HepG2 (cell line): ENCODE data around the gene C22orf15. TPM values are rescaled to one million over a fixed set of nuclear protein-coding genes. Genes with fewer than 3 reads are reported as not detected.

Experiments used
- ATRX ChIP-seq: sonication (generic); formaldehyde crosslinking; IDR thresholded peaks from 2 replicates; pipeline ENCODE4 v1.4.0; 2020; ENCODE audit warnings: missing genetic modification reagents, borderline replicate concordance
- CBX5 ChIP-seq: sonication (generic); formaldehyde crosslinking; IDR thresholded peaks from 2 replicates; pipeline ENCODE4 v1.4.0; 2020; ENCODE audit warnings: missing genetic modification reagents, borderline replicate concordance
- ETV6 ChIP-seq: sonication (generic); formaldehyde crosslinking; conservative IDR thresholded peaks from 2 replicates; pipeline ENCODE4 v1.4.0; 2020; ENCODE audit warnings: missing genetic modification reagents
- FLYWCH1 ChIP-seq: sonication (generic); formaldehyde crosslinking; IDR thresholded peaks from 2 replicates; pipeline ENCODE4 v1.8.1; 2023; ENCODE audit warnings: mild to moderate bottlenecking, missing genetic modification reagents
- FOSL1 ChIP-seq: sonication (generic); formaldehyde crosslinking; IDR thresholded peaks from 2 replicates; pipeline ENCODE4 v1.9.0; 2021; ENCODE audit warnings: missing genetic modification reagents, borderline replicate concordance
- GPN1 ChIP-seq: sonication (generic); formaldehyde crosslinking; IDR thresholded peaks from 2 replicates; pipeline ENCODE4 v1.5.1; 2020; ENCODE audit warnings: missing genetic modification reagents, borderline replicate concordance
- IKZF1 ChIP-seq: fragments of 450-650 bp; IDR thresholded peaks from 2 replicates; pipeline ENCODE4 v1.7.1; 2016
- LCORL ChIP-seq, 2 experiments: fragments of 450-650 bp in 1 of 2; sonication (generic) in 1 of 2; formaldehyde crosslinking in 1 of 2; IDR thresholded peaks; 2 replicates each; pipeline versions ENCODE4 v1.5.0 to v1.6.1; 2017 to 2020; ENCODE audit warnings: antibody characterized with exemption in 1 of 2, missing genetic modification reagents in 1 of 2
- NFRKB ChIP-seq: fragments of 450-650 bp; IDR thresholded peaks from 2 replicates; pipeline ENCODE4 v1.6.1; 2017
- NR3C1 ChIP-seq: sonication (generic); formaldehyde crosslinking; IDR thresholded peaks from 2 replicates; pipeline ENCODE4 v1.4.0; 2020; ENCODE audit warnings: missing genetic modification reagents
- REPIN1 ChIP-seq: sonication (generic); formaldehyde crosslinking; IDR thresholded peaks from 2 replicates; pipeline ENCODE4 v1.8.0; 2022; ENCODE audit warnings: missing genetic modification reagents, low read depth, mild to moderate bottlenecking, borderline replicate concordance
- U2AF1 ChIP-seq: fragments of 200-400 bp; formaldehyde crosslinking; optimal IDR thresholded peaks from 2 replicates; pipeline ENCODE3; 2017; ENCODE audit warnings: mild to moderate bottlenecking, low read depth, low read length
- WIZ ChIP-seq: sonication (generic); formaldehyde crosslinking; IDR thresholded peaks from 2 replicates; pipeline ENCODE4 v1.5.1; 2020; ENCODE audit warnings: mild to moderate bottlenecking, missing genetic modification reagents
- ZBTB8A ChIP-seq: sonication (generic); formaldehyde crosslinking; IDR thresholded peaks from 2 replicates; pipeline ENCODE4 v1.4.0; 2020; ENCODE audit warnings: mild to moderate bottlenecking, low read depth, missing genetic modification reagents, borderline replicate concordance
- ZFP36L1 ChIP-seq: sonication (generic); formaldehyde crosslinking; IDR thresholded peaks from 2 replicates; pipeline ENCODE4 v1.8.0; 2022; ENCODE audit warnings: mild to moderate bottlenecking, missing genetic modification reagents, moderate library complexity
- ZMYM2 ChIP-seq: sonication (generic); formaldehyde crosslinking; IDR thresholded peaks from 2 replicates; pipeline ENCODE4 v1.8.0; 2022; ENCODE audit warnings: mild to moderate bottlenecking, missing genetic modification reagents
- ZNF256 ChIP-seq: sonication (generic); formaldehyde crosslinking; conservative IDR thresholded peaks from 2 replicates; pipeline ENCODE4 v1.4.0; 2020; ENCODE audit warnings: missing genetic modification reagents
- ZNF619 ChIP-seq: sonication (generic); formaldehyde crosslinking; IDR thresholded peaks from 2 replicates; pipeline ENCODE4 v1.4.0; 2020; ENCODE audit warnings: mild to moderate bottlenecking, missing genetic modification reagents
- ZNF776 ChIP-seq: sonication (generic); formaldehyde crosslinking; IDR thresholded peaks from 2 replicates; pipeline ENCODE4 v1.4.0; 2020; ENCODE audit warnings: mild to moderate bottlenecking, missing genetic modification reagents
- ZNF777 ChIP-seq: sonication (generic); formaldehyde crosslinking; IDR thresholded peaks from 2 replicates; pipeline ENCODE4 v1.4.0; 2020; ENCODE audit warnings: missing genetic modification reagents
- ZNF879 ChIP-seq: sonication (generic); formaldehyde crosslinking; IDR thresholded peaks from 2 replicates; pipeline ENCODE4 v1.8.1; 2023; ENCODE audit warnings: missing genetic modification reagents
- polyA plus RNA-seq, 8 experiments: library from polyadenylated mRNA; depleted of rRNA in 3 of 8; stranded (reverse) in 7 of 8; unstranded in 1 of 8; fragments of >200 nt; fragmentation: Illumina TruSeq in 4 of 8; extraction: Trizol in 4 of 8; gene quantifications; 2 replicates each; pipeline versions ENCODE4 v1.2.1 to v1.2.3, GENCODE V29; 2011 to 2016; ENCODE audit warnings: low read depth in 4 of 8, missing spikeins in 1 of 8, mixed read lengths in 1 of 8; ENCODE audit not compliant: insufficient read depth in 1 of 8
- total RNA-seq, 5 experiments: library from RNA; depleted of rRNA; stranded (reverse); fragments of >200 nt; fragmentation: Illumina TruSeq; extraction: Trizol; gene quantifications; 2 replicates each; pipeline ENCODE4 v1.2.3, GENCODE V29; 2016; ENCODE audit warnings: low read depth in 1 of 5
- TF ChIP-seq, protein P1 (sequence below): sonication (generic); formaldehyde crosslinking; IDR thresholded peaks from 2 replicates; pipeline ENCODE4 v1.4.0; 2020; ENCODE audit warnings: low read depth, missing genetic modification reagents
- TF ChIP-seq, protein P2 (sequence below): sonication (generic); formaldehyde crosslinking; IDR thresholded peaks from 2 replicates; pipeline ENCODE4 v1.8.0; 2022; ENCODE audit warnings: mild to moderate bottlenecking, missing genetic modification reagents; ENCODE audit not compliant: insufficient replicate concordance
- TF ChIP-seq, protein P3 (sequence below): sonication (generic); formaldehyde crosslinking; IDR thresholded peaks from 2 replicates; pipeline ENCODE4 v1.5.1; 2020; ENCODE audit warnings: missing genetic modification reagents, mild to moderate bottlenecking, borderline replicate concordance

C22orf15 gene
- total and polyA plus RNA-seq, 2 of the 13 experiments (the other 11 are each of a cell fraction or from before 2014, with no cell fraction given) = not detected

DNA sequence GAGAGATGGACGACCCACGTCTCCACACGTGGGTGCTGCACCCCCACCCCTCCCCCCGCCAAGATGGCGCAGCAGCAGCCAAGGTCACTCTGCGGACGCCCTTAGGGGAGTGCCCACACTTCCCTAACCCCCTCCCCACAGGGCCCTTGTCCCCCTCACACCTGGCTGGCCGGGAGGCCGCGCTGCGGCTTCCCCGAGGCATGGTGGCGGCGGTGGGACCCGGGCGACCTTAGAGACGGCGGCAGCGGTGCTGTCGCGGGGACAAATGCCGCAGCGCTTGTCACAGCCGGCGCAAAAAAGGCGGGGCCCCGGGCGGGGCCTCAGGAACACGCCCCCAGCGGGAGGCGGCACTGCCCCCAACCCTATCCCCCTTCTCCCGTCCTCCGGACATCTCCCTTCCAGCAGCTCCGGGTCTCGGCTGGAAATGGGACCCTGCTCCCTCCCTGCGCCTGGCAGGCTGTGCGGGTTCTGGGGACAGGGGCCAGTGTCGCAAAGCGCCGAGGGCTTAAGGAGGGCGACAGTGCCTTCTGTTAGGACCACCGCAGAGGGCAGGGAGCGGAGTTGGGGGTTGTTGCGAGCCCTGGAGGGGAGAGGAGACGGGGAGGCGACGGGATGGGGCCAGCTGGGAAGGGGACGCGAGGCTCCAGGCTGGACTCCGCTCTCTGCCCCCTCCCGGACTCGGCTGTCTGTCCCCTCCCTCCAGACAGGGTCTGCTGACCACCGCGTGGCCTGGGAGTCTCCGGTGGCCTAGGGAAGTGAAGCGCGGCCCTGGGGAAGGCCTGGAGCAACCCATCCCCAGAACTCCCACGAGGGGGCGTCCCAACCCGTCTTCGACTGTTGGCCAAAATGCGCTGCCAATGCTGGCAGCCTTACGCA, 5.1 kb downstream of the C22orf15 start, which contains the start of gene CHCHD10 (continued):
- TF ChIP-seq, protein P1, sequence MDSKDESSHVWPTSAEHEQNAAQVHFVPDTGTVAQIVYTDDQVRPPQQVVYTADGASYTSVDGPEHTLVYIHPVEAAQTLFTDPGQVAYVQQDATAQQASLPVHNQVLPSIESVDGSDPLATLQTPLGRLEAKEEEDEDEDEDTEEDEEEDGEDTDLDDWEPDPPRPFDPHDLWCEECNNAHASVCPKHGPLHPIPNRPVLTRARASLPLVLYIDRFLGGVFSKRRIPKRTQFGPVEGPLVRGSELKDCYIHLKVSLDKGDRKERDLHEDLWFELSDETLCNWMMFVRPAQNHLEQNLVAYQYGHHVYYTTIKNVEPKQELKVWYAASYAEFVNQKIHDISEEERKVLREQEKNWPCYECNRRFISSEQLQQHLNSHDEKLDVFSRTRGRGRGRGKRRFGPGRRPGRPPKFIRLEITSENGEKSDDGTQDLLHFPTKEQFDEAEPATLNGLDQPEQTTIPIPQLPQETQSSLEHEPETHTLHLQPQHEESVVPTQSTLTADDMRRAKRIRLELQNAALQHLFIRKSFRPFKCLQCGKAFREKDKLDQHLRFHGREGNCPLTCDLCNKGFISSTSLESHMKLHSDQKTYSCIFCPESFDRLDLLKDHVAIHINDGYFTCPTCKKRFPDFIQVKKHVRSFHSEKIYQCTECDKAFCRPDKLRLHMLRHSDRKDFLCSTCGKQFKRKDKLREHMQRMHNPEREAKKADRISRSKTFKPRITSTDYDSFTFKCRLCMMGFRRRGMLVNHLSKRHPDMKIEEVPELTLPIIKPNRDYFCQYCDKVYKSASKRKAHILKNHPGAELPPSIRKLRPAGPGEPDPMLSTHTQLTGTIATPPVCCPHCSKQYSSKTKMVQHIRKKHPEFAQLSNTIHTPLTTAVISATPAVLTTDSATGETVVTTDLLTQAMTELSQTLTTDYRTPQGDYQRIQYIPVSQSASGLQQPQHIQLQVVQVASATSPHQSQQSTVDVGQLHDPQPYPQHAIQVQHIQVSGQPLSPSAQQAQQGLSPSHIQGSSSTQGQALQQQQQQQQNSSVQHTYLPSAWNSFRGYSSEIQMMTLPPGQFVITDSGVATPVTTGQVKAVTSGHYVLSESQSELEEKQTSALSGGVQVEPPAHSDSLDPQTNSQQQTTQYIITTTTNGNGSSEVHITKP = no peak
- TF ChIP-seq, protein P2, sequence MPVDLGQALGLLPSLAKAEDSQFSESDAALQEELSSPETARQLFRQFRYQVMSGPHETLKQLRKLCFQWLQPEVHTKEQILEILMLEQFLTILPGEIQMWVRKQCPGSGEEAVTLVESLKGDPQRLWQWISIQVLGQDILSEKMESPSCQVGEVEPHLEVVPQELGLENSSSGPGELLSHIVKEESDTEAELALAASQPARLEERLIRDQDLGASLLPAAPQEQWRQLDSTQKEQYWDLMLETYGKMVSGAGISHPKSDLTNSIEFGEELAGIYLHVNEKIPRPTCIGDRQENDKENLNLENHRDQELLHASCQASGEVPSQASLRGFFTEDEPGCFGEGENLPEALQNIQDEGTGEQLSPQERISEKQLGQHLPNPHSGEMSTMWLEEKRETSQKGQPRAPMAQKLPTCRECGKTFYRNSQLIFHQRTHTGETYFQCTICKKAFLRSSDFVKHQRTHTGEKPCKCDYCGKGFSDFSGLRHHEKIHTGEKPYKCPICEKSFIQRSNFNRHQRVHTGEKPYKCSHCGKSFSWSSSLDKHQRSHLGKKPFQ (CRISPR knock-in tag) = peak; percentile 25
- TF ChIP-seq ZNF776 = no peak; the same call in 1 of the 2 replicates
- TF ChIP-seq ZNF777 (CRISPR knock-in tag) = no peak; the same call in none of the 2 replicates
- TF ChIP-seq NR3C1 (CRISPR knock-in tag) = no peak
- TF ChIP-seq, protein P3, sequence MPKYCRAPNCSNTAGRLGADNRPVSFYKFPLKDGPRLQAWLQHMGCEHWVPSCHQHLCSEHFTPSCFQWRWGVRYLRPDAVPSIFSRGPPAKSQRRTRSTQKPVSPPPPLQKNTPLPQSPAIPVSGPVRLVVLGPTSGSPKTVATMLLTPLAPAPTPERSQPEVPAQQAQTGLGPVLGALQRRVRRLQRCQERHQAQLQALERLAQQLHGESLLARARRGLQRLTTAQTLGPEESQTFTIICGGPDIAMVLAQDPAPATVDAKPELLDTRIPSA (CRISPR knock-in tag) = no peak; the same call in 1 of the 2 replicates
- no peak for TF ChIP-seq ZNF879 (CRISPR knock-in tag)
- TF ChIP-seq FLYWCH1 (CRISPR knock-in tag) = no peak
- no peak for TF ChIP-seq IKZF1
- no peak for TF ChIP-seq LCORL (IDR thresholded peaks at IDR 0.05)
- peak; percentile 97 for TF ChIP-seq LCORL (CRISPR knock-in tag; IDR thresholded peaks at IDR 0.05)
- TF ChIP-seq FOSL1 = no peak
- no peak; the same call in 1 of the 2 replicates for TF ChIP-seq ETV6 (CRISPR knock-in tag)
- TF ChIP-seq ZBTB8A (CRISPR knock-in tag) = peak; percentile 59; the same call in 1 of the 2 replicates
- no peak for TF ChIP-seq GPN1 (CRISPR knock-in tag)
- no peak for TF ChIP-seq U2AF1
- no peak for TF ChIP-seq CBX5 (CRISPR knock-in tag)
- TF ChIP-seq ZNF619 (CRISPR knock-in tag) = no peak
- TF ChIP-seq ZMYM2 (CRISPR knock-in tag) = 0 out of 2 replicates have a peak, but pooled peaks have one; percentile 29
- TF ChIP-seq ATRX (CRISPR knock-in tag) = no peak
- peak; percentile 78; the same call in 1 of the 2 replicates for TF ChIP-seq REPIN1 (CRISPR knock-in tag)
- peak; percentile 18; the same call in 1 of the 2 replicates for TF ChIP-seq WIZ
- TF ChIP-seq NFRKB = no peak
- TF ChIP-seq ZNF256 (CRISPR knock-in tag) = no peak
- peak; percentile 59; the same call in 1 of the 2 replicates for TF ChIP-seq ZFP36L1 (CRISPR knock-in tag)
